ENCODE results near the gene CDK5RAP3. TPM values are rescaled to one million over a fixed set of nuclear protein-coding genes. Genes with fewer than 3 reads are reported as not detected.

The CDK5RAP3 gene
- total and polyA plus RNA-seq, 7 donors, result 21.0 to 44.1 (median 29.9) TPM

- Histone ChIP-seq H3K4me3 (no peak overlapping the region), H3K36me3 (ENCODE audit: insufficient read depth in 1 of 2, low read depth in 1 of 2) (no peaks in the 10 kb centered on the region), H3K4me1 (peaks cover 34% of the 10 kb centered on the region), H3K27me3 (ENCODE audit: insufficient read depth in 3 of 3, low read length in 2 of 3) (peaks cover 0 to 3% (median 0%) of the 10 kb centered on the region in 3 donors), H3K27ac (no peak overlapping the region), H3K9me3 (no peaks in the 10 kb centered on the region)
- intact Hi-C loops (cut with DNase I), result loop anchor here in 1 of 2 donors (10.0 kb wide), 1 partner anchor 573 kb away; the partner anchor contains the start of genes HOXB3 and HOXB5
- 76 to 87% (median 78%) methylated on average over 5 of the region's 5 CpGs for WGBS, 3 donors
- TF ChIP-seq CTCF (IDR thresholded peaks at IDR 0.05), result no peak
- ATAC-seq (no peak), DNase-seq (no peak)
These were observed 51.0 kb downstream of the CDK5RAP3 start for GRCh38 chr17:48021934-48022333.

GRCh38 chr17:48022901-48023300, 52.0 kb downstream of the CDK5RAP3 start:
- WGBS, 3 donors, result 66 to 69% (median 67%) methylated on average over 6 of the region's 6 CpGs
- intact Hi-C loops (cut with DNase I), result loop anchor here in 1 of 2 donors (10.0 kb wide), 1 partner anchor 572 kb away; the partner anchor contains the start of genes HOXB3 and HOXB5
- H3K4me3 ChIP-seq, result peak overlapping the region; percentile 67

GRCh38 chr17:48023400-48024148, 52.7 kb downstream of the CDK5RAP3 start:
- Histone ChIP-seq H3K27me3 (ENCODE audit: insufficient read depth in 3 of 3, low read length in 2 of 3) (peaks cover 0 to 3% (median 0%) of the 10 kb centered on the region in 3 donors), H3K9me3 (no peaks in the 10 kb centered on the region), H3K27ac (peak overlapping the region; percentile 79), H3K4me3 (peak overlapping the region; percentile 67), H3K4me1 (peaks cover 39% of the 10 kb centered on the region), H3K36me3 (ENCODE audit: insufficient read depth in 1 of 2, low read depth in 1 of 2) (no peaks in the 10 kb centered on the region)
- TF ChIP-seq CTCF (IDR thresholded peaks at IDR 0.05), result peak; percentile 45
- DNase-seq, result peak; percentile 89 to 94
- intact Hi-C loops (cut with DNase I), result loop anchor here in 1 of 2 donors (10.0 kb wide), 1 partner anchor 571 kb away; the partner anchor contains the start of genes HOXB3 and HOXB5
- peak; percentile 66 to 78 (median 72) for ATAC-seq
- WGBS, 3 donors, result 2 to 3% (median 2%) methylated on average over 43 to 54 of the region's 54 CpGs

More at GRCh38 chr17:48022901-48023300, 52.0 kb downstream of the CDK5RAP3 start:
- Histone ChIP-seq H3K27ac (no peak overlapping the region), H3K9me3 (no peaks in the 10 kb centered on the region), H3K27me3 (ENCODE audit: insufficient read depth in 3 of 3, low read length in 2 of 3) (peaks cover 0 to 3% (median 0%) of the 10 kb centered on the region in 3 donors), H3K4me1 (peaks cover 39% of the 10 kb centered on the region), H3K36me3 (ENCODE audit: insufficient read depth in 1 of 2, low read depth in 1 of 2) (no peaks in the 10 kb centered on the region)
- no peak for ATAC-seq
- no peak for TF ChIP-seq CTCF (IDR thresholded peaks at IDR 0.05)
- no peak for DNase-seq

GRCh38 chr17:48024149-48025039, 53.5 kb downstream of the CDK5RAP3 start:
- peak overlapping the region; percentile 79 for H3K27ac ChIP-seq

More at GRCh38 chr17:48024149-48025039, 53.5 kb downstream of the CDK5RAP3 start:
- DNase-seq (peak; percentile 54 to 72), ATAC-seq (peak; percentile 3 to 13 (median 7))
- Histone ChIP-seq H3K27me3 (ENCODE audit: insufficient read depth in 3 of 3, low read length in 2 of 3) (peaks cover 0 to 3% (median 0%) of the 10 kb centered on the region in 3 donors), H3K9me3 (no peaks in the 10 kb centered on the region), H3K36me3 (ENCODE audit: insufficient read depth in 1 of 2, low read depth in 1 of 2) (no peaks in the 10 kb centered on the region), H3K4me1 (peaks cover 39% of the 10 kb centered on the region), H3K4me3 (peak overlapping the region; percentile 67)
- TF ChIP-seq CTCF (IDR thresholded peaks at IDR 0.05), result no peak
- intact Hi-C loops (cut with DNase I), result loop anchor here in 1 of 2 donors (1.0 to 10.0 kb wide), 2 partner anchors 108 to 570 kb away; partner anchors contain the start of genes HOXB3 and HOXB5
- WGBS, 3 donors, result 1 to 2% (median 1%) methylated on average over 48 to 54 of the region's 54 CpGs

Measured in psoas muscle (tissue), 8 donors.